ENCODE results near the gene SMIM11.
"Not testable (repeated sequence)": the region's sequence is repeated elsewhere in the genome, so short reads cannot be mapped to it uniquely, and the experiment has no call there.

SMIM11 gene, protein sequence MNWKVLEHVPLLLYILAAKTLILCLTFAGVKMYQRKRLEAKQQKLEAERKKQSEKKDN

DNA sequence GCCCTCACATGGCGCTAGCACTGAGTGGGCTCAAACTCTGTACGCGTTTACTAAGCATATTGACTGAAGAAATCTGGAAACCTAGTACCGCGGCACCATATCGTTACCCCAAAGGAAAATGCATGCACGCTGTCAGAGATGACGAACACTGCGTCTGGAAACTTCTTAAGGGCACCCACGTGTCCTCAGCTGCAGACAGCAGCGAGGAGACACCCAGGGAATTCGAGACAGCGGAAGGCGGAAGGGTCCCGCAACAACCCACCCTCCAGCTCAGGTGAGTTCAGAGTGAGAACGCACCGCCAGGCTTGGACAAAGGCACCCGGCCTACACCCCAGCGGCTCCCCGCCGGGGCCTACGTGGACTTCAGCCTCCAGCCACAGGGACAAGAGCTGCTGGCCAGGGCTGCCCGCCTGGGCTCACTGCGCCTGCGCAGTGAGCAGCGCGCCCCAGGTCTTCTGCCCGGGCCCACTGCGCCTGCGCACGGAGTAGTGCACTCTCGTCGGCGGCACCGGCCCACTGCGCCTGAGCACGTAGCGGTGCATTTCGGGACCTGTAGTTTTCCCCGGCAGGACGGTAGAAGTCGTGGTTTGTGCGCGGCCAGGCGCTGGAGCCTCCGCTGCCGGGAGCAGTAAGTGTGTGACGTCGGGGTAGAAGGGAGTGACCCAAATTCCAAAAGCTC is at the start of gene SMIM11:
TSS of gene SMIM11 (plus strand) at position 568 of the 679 bp plus-strand sequence. CDS start 3,998 bp downstream, outside the sequence.
- not testable (repeated sequence) for DNase-seq

DNA sequence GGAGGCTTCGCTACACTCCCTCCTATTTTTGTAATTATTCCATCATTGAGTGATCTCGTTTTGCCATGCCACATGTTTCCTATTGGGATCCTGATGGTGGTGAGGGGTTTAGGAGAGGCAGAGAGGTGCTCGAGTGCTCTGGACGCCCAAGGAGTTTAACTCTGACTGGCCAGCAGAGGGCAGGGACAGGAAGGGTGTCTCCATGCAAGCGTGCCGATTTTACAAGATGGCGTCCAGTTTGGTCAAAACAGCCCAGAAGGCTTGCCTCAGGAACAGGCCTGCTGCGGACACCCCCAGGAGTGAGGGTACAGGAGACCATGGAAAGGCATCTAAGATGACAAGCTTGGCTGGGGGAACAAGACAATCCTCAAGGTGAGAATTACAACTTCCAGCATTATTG is 45.3 kb upstream of the SMIM11 start:
- DNase-seq, result no peak

DNA sequence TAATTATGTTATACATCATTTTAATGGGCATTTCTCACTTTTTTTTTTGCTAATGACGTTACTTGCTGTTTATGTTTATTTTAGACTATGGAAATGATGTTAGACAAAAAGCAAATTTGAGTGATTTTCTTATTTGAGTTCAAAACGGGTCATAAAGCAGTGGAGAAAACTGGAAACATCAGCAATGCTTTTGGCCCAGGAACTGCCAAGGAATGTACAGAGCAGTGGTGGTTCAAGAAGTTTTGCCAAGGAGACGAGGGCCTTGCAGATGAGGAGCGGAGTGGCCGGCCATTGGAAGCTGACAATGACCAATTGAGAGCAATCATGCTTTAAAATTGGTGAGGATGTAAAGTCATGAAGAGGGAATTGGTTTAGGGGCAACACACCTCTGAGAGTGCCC is 43.6 kb upstream of the SMIM11 start:
- no peak for DNase-seq

DNA sequence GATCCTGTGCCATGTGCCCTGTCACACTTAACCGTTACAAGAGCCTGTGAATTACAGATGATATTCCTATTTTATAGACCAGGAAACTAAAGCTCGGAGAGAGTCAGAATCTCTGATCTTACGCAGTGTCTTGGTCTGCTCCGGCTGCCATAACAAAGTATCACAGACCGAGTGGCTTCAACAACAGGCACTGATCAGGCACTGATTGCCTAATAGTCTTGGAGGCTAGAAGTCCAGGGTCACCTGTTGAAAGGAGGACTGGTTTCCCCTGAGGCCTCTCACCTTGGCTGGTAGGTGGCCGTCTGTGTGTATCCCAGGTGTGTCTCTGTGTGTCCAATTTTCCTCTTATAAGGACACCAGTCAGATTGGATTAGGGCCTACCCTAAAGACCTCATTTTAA is 43.0 kb upstream of the SMIM11 start:
- no peak for DNase-seq

DNA sequence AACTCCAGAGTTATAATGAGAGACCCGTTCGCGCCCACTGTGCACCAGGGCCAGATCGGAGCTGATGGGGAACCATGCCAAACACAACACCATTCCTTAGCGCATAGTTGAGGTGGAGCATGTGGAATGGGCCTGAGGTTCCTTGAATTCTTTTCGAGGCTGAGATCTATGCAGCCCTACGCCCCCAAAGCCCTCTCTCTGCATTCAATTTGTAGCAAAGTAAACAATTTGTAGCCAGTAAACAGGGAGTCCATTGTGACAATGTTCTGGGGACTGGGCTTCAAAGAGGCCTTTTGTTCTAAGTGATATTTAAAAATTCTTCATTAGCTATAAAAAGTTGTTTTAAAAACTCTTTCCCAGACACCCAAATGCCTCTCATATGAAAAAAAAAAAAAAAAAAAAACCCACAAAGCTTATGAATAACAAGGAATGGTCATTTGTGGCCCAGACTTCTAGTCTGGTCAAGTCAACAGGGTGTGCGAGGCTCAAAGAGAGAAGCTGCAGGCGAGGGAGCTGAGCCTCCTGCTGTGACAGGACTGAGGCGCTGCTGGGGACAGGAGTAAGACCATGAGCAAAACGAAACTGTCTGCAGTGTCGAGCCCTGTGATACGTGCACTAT is 42.1 kb upstream of the SMIM11 start:
- no peak for DNase-seq

DNA sequence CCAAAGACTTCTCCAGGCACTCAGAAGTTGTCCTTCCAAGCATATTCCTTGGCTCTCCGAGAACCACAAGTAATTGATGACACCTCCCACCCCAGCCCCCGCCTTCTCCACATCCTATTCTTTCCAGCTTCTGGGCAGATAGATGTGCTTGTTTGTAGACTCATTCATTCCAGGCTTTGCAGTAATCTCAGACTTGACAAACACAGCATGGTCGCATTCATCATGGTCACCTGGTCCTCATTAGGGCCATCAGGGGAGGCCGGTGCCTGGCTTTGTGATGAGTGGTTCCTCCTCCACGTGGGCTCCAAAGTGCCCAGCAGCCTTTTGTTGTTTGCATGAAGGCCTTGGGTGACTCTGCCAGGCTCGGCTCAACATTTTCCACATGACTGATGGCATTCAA is 40.0 kb upstream of the SMIM11 start:
- no peak for DNase-seq

DNA sequence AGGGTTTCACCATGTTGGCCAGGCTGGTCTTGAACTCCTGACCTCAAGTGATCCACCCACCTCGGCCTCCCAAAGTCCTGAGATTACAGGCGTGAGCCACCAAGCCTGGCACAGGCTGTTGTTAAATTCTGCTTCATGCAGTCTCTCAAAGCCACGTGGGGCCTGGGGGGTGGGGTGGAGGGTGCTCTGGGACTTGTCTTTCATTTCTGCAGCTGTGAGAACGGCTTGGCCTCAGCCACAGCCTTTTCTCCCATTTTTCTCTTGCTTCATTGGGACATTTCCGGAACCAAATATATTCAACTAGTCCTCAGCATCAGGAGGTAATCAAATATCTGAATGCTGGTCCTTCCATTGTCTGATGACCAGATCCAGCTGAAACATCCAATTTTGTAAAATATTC is 39.1 kb upstream of the SMIM11 start:
- no peak for DNase-seq

DNA sequence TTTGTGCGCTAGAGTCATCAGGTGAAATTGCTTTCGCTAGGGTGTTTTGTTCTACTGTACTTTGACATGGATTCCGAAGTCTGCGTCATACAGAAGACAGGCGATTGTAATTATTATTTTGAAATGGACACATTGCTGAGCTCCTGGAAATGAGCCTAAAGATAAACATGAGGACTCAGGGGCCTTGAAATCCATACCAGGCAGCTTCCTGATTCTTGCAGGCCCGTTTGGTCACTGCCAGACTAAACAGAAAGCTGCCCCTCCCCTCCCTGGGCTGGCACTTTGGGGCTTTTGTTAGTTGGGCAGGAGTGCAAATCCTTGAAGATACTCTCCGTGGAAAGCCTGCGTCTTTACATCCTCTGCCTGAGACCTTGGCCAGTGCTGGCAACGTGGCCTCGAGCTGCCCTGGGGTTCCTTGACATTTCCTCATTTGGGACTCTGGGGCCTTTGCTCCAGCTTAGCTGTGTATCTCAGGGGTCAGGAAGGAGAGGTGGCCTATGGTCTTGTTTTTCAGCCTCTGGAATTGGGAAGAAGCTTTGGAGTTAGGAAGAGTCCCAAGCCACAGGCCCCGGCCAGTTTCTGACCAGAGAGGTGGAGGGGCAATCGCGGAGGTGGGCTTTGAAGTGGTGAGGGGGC is 38.4 kb upstream of the SMIM11 start:
- DNase-seq, result no peak

DNA sequence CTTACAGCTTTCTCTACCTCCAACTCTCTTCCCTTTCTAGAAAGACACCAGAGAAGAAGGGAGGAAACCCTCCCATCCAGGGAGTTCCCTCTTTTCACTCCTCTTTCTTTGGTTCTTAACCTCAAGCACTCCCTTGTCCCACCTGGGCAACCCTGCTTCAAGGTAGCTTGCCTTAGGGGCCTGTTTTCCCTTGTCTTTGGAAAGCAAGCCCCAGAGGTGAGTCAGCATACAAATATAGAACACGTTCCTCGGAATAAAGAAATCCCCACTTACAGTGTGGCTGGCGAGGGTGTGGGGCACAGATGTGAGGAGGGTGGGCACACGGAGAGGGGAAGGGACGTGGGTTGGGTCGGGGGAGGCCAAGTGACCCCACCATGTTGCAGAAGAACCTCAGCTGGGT is 37.6 kb upstream of the SMIM11 start:
- DNase-seq, result no peak

DNA sequence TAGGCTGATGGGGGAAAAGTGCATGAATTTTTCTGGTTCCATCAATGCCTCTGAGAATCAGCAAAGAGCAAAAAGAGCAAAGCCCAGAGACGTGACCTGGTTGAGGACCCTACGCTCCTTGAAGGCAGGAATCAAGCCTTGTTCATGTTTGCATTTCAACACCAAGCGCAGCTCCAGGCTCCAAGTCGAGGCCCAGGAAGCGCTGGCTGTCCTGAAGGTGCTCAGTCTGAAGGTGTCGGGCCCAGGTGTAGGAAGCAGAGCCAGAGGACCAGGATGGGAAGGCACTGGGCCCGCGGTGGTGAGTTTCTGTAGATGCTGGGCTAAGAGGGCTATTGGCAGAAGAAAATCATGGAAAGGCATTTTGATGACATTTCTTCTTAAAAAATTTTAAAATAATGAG is 37.1 kb upstream of the SMIM11 start:
- DNase-seq, result no peak

DNA sequence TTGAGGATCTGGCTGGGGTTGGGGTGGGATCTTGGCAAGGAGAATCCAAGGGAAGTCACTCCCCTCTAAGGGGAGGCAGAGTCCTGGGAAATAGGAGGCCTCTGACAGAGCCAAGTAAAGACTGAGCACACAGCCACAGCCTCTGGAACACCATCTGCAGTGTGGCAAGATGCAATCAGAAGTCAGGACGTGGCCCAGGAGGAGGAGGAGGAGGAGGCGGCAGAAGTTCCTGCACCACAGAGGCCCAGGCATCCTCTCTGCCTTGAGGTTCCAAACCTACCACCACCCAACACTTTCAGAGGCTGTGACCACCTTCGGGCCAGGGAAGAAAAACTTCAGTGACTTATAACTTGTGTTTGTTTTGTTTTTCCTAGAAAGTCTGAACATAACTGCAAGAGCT is 35.2 kb upstream of the SMIM11 start:
- no peak for DNase-seq

DNA sequence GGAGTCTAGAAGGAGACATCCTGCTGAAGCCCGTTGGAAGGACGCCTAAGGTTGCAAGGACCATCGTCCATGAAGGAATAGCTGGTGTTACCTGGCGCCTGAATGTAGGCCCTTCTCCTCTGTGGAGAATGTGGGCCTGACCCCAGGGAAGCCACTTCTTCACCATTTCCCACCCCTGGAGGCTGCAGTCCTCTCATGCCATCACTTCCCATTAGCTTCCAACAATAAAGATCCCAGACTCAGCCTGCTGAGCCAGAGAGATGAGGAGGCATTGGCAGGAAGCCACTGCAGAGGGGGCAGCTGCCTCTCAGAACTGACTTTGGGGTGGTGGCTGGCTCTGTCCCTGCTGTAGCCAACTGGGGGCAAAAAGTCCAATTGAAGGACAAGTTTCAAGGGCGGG is 32.8 kb upstream of the SMIM11 start:
- no peak for DNase-seq

DNA sequence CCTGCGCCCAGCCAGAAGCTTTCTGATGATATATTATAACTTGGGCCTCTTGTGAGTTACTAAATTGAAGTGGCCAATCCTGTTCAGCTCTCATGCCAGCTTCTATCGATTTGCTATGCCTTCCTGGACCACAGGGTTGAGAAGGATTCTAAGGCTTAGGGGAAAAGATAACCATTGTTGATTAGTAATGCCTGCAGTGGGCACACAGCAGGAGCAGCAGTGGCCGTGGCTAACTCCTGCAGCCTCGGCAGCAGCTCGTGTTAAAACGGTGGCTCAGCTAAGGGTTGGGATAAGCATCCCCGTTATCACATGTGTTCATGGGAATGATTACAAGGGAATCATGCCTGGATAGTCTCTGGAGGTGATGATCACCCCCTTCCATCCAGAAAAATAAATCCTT is 32.0 kb upstream of the SMIM11 start:
- no peak for DNase-seq

DNA sequence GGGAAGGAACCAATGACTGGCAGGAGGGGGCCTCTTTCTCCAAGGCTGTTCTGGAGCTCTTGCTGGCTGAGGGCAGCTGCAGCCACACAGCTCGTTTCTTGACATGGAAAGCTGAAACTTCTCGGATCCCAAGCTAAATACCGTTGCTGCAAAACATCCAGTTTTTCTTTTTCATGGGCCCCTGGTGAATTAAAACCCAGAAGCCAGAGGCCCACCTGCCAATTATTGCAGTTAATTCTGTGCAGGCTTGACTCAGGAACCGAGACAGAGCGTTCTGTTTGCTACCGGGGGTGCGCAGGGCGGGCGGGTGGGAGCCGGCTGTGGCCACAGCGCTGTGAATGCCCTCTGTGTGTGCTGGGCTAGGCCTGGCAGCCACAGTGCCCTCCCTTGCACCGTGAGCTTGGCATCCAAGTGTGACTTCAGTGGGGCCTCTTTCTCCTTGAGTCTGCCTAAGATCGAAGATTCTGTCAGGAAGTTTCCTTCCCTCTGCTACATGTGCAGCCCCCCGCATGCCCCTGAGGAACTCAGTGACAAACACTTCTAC is 31.4 kb upstream of the SMIM11 start:
- no peak for DNase-seq

DNA sequence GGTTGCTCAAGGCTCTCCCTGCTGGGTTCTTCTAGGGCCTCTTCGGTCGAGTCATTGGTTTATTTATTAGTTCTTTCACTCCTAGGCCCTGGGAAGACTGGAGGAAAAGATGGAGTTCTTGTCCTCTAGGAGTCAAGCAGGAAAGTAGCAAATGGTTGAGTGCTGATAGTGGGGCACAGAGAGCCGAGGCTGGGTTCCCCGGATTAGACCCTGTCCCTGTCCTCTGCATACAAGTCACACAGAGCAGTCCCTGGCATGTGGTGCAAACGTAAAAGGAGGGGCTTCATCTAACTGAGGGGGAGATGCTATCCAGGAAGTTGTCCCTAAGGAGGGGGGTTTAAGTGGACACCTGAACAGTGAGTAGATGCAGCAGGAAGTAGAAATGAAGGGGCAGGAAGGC is 30.7 kb upstream of the SMIM11 start:
- no peak for DNase-seq

DNA sequence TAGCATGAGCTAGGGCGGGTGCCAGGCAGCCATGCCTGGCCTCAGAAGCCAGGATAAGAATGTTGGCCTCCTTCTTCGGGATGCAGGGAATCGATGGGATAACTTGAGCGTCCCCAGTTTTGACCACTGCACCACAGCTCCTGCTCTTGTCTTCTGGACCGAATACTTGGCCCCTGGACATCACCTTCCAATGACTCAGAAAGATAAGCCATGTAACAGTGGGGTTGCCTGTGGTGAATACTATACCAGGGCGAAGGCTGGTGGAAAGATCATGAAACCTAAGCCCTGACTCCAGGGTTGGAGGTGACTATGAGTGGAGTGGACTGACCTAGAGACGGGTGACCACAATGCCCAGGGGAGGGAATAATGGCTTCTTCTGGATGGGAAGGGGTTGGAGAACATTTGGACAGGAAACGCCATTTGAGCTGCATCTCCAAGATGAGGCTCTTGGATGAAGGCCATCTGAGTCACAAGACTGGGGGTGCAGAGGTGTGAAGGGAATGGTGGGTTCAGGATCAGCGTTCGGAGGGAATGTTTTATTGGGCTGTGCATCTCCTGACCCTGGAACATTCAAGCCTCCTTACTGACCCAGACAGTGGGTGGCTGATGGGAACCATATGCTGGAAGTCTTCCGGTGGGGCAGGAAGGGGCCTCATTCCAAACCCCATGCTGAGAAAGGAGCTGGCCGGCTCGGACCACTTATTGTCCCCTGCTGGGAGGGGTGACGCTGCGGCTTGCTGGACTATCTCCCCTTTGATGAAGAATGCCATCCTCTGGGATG is 30.0 kb upstream of the SMIM11 start:
- no peak for DNase-seq

DNA sequence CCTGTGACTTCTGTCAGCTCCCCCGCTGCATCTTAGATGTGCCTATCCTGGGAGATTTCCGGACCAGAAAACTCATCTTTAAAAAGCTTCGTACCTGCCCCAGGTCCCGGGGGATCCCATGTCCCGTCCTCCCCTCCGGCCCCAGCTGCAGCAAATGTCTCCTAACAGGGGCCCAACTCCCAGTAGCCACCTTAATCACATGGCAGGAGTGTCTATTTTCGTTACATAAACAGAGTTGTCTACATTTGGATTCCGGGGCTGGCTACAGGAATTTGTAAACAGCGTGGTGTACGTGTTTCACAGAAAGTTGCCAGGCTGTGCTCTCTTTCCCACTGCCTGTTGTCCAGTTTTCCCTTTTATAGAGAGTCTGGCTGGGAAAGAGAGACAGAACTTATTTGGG is 29.4 kb upstream of the SMIM11 start:
- DNase-seq, result no peak

DNA sequence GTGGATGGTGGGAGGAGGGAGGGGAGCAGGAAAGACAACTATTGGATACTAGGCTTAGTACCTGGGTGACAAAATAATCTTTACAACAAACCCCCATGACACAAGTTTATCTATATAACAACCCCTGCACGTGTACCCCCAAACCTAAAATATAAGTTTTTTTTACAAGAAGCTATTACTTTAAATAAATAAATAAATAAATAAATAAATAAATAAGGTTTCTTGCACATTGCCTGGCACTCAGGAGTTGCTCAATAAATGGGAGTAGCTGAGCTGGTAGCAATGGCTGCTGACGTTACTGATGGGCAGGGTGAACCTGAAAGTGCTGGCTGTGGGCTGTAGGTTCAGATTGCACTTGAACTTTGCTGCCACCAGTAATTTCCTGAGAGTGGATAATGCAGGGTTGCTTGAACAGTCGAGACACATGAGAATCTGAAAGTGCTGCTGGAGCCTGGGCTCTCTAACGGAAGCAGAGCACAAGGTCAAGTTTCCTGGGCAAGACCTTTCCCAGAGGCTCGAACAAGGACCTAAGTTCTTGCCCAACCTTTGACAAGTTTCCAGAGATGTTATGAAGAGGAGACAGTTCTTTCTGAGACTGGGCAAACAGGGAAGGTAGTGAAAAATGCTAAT is 26.3 kb upstream of the SMIM11 start:
- no peak for DNase-seq

DNA sequence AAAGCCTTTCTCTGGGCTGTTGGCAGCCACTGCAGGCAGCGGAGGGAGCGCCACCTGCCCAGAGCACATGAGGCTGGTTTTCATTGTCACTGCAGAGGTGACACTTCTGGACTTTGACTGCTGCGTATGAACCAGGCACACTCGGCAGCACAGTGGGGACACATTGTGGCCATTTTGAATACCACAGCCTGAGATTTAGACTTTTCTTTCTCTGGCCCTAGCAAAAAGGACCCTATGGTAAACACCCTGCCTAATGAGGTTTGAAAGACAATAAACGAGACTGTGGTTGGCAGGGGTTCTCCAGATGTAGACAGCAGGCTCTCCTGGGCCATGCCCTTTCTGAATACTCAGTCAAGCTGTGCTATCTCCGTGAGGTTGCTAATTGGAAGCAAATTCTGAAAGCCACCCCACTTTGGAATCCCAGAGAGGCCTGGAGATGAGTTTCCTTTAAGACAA is 23.5 kb upstream of the SMIM11 start:
- DNase-seq, result peak in 1 of 2 experiments; percentile 25

DNA sequence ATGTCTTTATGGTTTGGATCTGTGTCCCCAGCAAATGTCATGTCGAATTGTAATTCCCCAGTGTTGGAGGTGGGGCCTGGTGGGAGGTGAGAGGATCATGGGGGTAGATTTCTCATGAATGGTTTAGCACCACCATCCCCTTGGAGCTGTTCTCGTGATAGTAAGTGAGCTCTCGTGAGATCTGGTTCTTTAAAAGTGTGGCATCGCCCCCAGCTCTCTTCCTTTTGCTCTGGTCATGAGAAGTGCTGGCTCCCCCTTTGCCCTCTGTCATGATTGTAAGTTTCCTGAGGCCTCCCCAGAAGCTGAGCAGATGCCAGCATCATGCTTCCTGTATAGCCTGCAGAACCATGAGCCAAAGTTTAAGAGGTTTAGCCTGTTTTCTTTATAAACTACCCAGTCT is 22.8 kb upstream of the SMIM11 start:
- DNase-seq, result no peak

DNA sequence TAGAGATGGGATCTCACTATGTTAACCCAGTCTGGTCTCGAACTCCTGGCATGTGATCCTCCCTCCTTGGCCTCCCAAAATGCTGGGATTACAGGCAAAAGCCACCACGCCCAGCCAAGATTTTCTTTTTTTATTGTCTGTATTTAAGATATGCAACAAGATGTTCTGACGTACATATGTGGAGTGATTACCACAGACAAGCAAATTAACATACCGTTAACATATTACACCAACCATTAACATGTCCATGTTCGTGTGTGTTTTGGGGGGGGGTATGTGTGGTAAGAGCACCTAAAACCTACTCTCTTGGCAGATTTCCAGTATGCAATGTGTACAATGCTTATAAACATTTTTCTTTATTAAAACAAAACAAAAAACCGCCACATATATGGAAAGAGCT is 22.1 kb upstream of the SMIM11 start:
- DNase-seq, result no peak

DNA sequence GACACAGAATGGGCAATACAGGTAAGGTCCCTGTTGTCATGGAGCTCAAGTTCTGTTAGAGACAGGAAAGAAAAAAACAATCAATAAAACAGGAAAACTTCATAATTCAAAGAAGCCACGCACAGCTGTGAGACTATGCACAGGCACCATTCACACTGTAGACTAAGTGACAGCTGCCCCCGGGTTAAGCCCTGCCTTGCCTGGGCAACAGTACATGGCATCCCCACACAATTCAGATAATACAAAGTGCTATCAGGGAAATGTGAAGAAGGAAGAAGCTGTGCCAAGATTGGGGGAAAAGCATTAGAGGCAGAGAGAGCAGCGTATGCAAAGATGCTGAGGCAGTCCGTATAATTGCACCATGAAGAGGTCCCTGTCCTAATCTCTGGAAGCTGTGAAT is 20.5 kb upstream of the SMIM11 start:
- DNase-seq, result no peak

DNA sequence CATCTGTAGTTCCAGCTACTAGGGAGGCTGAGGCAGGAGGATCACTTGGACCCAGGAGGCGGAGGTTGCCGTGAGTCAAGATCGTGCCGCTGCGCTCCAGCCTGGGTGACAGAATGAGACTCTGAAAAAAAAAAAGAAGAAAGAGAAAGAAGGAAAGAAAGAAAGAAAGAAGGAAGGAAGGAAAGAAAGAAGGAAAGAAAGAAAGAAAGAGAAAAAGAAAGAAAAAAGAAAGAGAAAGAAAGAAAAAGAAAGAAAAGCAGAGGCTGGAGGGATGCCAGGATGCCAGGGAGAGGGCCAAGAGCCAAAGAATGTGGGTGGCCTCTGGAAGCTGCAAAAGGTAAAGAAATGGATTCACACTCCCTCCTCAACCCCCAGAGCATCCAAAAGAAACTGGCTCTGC is 19.7 kb upstream of the SMIM11 start:
- DNase-seq, result no peak

Measured in SW 1271 (cell line).